Stimulated activated CD8-positive, alpha-beta memory T cell treated with anti-CD3 and anti-CD28 coated beads, Interleukin-4, amount 100 ng/mL, for 48 hours (primary cell): ENCODE data around the gene NUDC.
A peak's percentile ranks its signal among the peaks of the same experiment; 100 is the strongest.
"Not testable (repeated sequence)": the region's sequence is repeated elsewhere in the genome, so short reads cannot be mapped to it uniquely, and the experiment has no call there.

ENCODE experiments used
- DNase-seq: peaks from one replicate; pipeline ENCODE4 v3.0.0-alpha.2; 2020

NUDC gene

DNA sequence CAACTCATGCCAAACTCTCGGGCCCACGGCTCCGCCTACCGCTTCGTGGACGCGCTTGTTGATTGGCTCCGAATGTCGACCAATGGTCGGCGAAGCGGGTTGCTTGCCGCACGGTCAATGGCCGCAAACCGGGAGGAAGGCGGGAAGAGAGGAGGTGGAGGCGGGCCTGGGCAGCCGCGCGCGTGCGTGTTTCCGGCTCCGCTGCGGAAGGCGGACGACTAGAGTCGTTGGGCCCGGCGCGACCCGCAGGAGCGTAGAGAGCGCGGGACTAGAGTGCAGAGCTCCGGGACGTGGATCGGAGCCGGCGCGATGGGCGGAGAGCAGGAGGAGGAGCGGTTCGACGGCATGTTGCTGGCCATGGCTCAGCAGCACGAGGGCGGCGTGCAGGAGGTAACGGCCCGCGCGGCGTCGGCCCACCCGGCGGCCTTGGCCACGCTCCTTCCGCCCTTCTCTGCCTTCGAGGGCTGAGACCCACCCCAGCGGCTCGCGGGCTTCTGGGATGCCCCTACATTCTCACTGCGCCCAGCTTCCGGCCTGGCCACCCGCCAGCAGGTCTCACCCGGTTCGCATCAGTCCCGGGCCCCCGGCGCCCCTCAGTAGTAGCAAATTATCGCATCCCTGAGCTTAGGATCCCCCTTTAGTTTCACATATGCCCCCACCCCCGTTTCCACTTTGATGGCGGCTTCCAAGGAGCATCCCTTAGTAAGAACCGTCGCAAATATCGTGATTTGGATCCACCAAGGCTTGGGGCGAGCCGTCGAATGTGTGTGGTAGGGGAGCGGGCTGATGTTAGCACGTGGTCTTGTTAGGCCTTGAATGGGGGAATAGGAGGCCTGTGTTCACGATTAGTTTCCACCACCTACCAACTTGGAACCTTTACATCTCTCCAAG is at the start of gene NUDC:
TSS of gene NUDC (plus strand) at position 204 of the 891 bp plus-strand sequence. CDS start at position 310, 106 bp downstream.
- peak; percentile 97 for DNase-seq

DNA sequence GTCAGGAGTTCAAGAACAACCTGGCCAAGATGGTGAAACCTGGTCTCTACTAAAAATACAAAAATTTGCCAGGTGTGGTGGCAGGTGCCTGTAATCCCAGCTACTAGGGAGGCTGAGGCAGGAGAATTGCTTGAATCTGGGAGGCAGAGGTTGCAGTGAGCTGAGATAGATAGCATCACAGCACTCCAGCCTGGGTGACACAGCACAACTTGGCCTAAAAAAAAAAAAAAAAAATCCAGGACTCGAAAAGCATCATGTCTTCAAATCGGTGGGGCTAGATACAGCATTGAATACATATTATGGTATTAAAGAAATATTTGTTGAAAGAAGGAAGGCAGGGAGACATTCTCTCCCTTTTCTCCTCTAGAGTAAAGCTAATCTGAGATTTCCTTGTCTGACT is 48.4 kb upstream of the NUDC start:
- DNase-seq: not testable (repeated sequence)

DNA sequence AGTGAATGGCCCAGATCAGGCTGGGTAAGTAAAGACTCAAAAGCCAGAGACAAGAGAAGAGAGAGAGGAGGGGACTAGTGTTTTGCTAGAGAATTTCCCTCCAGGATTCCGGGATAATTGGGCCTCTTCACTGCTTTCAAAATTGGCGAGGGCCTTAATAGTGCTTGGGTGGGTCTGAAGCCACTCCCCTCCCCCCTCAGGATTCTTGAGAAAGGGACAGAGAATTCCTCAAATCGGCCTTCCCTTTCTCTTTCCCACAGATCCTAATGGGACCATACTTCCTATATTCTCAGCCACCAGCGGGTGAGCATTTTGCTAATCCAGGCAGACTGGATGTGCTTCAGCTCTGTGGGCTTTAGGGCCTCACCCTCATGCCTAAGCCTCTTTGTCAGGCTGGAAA is 46.6 kb upstream of the NUDC start:
- no peak for DNase-seq

DNA sequence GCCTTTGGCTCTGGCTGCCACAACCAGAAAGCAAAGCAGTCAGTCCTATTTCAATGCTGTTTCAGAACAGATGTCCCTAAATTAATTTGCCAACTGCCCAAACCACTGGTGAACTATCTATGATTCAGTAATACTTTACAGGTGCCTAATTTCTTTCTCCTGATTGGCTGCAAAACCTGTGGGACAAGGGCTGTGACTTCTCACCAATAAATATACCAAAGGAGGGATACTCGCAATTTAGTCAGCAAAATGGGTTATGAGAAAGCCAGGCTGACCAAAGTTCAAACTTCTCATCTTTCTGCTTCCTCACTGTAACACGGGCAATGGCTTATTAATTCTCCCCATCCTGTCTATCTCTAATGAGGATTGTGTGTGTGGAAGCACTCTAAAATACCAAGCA is 44.2 kb upstream of the NUDC start:
- DNase-seq: no peak

DNA sequence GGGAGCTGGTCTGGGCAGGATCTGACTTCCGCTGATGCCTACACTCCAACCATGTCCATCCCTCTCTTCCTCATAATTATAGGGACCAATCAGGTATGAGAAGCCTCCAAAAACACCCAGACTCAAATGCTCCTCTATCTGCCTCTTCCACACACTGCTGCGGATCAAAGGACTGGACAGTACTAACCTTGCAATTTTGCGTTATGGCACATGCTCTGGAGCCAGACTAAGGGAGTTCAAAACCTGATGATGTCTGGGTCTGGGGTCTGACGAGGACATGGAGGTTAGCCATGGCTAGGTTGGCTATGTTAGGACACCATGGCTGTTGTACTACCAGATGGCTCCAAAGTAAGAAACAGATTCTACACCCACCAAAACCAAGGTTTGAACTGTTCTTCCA is 41.8 kb upstream of the NUDC start:
- DNase-seq: no peak

DNA sequence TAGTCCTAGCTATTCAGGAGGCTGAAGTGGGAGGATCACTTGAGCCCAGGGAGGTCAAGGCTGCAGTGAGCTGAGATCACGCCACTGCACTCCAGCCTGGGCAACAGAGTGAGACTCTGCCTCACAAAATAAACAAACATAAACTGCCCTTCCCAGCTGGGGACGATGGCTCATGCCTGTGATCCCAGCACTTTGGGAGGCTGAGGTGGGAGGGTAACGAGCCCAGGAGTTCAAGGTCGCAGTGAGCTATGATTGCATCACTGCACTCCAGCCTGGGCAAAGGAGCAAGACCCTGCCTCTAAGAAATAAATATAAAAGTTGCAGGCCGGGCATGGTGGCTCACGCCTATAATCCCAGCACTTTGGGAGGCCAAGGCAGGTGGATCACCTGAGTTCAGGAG is 39.9 kb upstream of the NUDC start:
- not testable (repeated sequence) for DNase-seq

DNA sequence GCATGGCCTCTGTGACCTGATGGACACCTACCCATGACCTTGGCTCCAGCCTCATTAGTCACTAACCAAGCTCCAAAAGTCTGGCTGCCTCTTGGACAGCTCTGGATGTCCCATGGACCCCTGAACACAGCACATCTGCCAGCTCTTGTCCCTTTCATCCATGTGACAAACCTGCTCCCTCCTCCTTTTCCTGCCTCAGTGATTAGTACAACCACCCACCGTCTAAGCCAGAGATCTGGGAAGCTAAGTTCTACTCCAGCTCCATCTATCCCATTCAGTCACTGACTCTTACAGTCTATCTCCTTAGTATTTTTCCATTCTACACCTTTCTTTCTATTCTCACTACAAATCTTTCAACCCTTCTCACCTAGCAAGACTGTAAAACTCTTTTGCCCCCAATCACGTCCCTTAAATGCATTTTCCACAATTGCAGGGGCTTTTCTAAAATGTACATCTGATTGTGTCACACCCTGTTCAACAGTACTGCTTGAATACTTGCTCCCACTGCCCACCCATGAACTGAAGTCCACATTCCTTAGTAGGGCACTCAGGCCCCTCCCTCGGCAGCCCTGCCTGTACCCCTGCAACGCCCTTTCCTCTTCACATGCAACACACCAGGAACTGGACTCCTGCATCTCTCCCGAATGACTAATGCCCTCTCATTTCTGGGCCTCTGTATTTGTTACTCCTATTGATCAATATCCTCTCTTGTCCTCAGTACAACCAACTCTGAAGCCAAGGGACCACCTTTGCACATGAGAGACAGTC is 38.7 kb upstream of the NUDC start:
- DNase-seq: no peak

DNA sequence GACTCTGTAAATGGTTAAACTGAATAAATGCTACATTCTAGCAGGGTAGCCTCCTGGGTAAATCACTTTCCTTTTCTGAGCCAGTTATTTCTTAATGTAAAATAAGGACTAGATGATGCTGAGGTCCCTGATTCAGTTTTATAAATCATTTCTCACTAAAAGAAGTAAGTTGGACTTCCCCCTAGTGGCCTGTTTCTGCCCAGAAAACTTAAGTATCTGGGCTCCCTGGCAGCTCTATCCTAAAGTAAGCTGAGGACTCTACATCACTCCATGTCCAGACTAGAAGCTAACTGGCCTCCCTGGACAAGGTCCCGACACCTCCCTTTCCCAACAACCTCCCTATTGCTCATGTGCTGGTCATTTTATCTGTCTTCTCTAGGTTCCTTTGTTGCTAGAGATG is 34.4 kb upstream of the NUDC start:
- no peak for DNase-seq

DNA sequence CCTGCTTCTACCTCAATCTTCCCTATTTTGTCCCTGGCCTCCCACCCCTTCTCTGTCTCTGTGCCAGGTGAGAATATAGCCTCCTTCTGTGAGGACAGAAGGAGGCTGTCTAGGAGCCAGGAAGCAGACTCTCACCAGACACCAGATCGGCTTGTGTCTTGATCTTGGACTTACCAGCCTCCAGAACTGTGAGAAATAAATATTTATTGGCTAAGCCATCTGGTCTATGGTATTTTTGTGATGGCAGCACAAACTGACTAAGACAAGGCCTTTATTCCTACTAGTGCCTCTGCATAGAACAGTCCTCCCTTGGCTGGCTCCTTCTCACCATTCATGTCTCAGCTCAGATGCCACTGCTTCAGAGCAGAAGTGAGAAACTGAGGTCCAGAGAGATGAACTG is 33.3 kb upstream of the NUDC start:
- no peak for DNase-seq

DNA sequence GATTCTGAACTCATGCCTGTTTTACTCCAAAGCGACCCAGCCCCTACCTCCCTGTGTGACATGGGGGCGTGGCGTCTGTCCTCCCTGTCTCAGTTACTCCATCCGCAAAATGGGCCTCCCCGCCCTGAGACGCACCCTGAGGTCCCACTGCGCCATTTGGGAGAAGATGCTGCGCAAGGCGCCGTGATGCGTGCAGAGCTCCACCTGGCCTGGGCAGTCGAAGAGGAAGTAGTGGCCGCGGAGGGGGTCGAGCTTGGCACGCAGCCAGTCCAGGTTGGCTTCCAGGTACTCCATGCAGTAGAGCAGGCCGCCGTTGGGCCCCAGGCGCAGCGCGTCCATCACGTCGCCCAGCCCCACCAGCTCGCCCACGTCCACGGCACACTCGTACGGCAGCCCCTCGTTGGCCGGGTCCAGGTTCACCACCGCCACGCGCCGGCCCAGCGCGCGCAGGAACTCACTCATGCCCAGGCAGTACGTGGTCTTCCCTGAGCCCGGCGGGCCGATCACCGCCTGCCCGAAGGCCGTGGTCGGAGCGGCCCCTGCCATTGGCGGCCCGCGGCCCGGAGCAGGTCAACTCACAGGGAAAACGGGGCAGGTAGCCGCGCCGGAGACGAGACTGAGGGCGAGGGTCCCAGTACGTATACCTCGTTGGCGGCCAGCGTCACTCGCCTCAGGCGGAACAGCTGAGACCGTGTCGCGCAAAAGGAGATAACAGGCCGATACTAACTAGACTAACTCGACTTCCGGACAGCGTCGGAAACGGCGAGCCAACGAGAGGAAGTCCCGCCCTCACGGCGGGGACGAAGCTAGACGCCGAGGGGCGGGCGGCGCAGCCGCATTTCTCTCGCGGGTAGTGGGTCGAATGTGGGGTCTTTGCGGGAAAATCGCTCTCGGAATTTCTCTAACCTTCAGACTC is 31.7 kb upstream of the NUDC start, which contains the start of gene GPN2:
TSS of gene GPN2 (minus strand) at position 733 of the 916 bp plus-strand sequence. CDS start at position 546, 187 bp downstream.
- DNase-seq: peak; percentile 85

DNA sequence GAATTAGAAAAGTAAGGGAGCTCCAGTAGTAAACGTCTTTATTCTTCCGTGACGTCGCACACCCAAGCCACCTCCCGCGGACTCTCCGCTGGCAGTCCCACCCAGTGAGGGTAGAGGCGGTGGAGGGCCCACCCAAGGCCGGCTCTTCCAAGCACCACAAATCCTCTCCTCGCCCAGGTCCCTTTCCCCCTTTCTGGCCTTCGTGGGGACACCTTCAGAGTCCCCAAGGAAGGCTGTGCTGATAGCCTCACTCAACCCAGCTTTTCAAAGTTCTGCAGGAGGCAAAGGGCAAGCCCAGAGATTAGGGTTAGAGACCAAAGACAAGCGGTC is 31.1 kb upstream of the NUDC start:
- DNase-seq: no peak

DNA sequence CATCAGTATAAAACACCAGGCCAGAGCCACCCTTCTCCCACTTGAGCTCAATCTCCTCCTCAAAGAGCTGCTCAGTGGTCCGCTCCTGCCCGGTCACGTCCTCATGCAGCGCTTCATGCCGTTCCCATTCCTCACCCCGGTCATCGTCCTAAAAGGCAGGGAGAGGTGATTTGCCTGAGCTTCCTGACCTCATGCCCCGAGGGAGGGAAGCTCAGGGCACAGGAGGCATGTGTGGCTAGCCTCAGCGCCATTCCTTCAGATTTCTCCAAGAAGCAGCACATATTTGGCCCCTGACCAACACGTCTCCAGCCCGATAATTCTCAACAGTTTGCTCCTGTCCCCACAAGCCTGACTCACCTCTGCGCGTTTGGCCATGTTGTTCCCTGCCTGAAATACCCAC is 27.3 kb upstream of the NUDC start:
- no peak for DNase-seq

DNA sequence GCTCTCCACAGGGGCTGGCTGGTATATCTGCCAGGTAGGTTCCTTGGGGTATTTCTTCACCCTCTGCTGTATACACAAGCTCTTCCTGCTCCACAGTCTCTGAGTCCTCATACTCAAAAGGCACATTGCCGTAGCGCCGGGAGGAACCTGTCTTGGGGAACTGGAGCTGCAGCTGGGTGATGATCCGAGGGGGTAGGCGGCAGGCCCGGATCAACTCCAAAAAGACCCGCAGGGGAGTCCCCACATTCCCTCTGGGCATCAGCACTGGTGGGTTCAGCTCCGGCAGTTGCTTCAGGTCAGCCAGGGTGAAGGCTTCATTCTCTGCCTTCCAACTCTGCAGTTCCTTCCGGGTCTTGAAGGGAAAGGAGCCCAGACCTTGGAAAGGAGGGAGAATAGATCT is 24.2 kb upstream of the NUDC start:
- DNase-seq: no peak

DNA sequence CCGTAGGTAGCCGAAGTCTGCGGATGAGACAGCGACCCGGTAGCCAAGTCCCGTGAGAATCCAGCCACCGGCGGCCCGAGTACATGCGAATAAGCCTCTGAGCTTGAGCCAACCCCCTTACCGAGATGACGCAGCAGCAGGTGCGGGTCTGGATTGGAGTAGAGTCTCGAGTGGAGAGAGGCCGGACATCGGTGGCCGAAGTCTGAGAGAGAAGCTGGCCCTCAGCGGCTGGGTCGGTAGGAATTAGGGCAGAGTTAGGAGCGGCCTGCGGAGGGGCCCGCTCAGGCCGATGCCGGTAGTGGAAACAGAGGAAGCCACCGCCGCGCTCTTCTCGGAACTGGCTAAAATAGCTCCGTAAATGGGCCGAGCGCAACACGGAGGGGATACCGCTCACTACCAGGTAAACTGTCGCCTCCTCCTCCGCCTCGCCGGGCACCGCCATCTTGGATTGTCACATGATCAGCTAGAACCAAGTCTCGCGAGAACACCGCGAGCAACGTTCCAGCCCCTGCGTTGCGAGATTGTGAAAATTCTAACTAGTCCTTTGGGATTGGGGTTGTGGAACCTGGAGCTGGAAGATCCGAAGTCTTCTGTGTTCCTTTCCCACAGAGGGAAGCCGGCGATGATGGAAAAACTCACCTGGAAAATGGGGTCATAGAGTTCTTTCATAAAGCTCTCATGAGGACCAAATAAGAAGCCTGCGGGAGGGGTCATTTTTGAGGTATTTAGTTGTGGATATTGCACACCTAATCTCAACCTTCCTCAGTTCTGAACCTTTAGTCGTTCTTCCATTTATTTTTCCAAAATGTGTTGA is 21.3 kb upstream of the NUDC start, which contains the start of gene GPATCH3:
TSS of gene GPATCH3 (minus strand) at position 467 of the 814 bp plus-strand sequence. CDS start at position 442, 25 bp downstream.
- peak; percentile 92 for DNase-seq

DNA sequence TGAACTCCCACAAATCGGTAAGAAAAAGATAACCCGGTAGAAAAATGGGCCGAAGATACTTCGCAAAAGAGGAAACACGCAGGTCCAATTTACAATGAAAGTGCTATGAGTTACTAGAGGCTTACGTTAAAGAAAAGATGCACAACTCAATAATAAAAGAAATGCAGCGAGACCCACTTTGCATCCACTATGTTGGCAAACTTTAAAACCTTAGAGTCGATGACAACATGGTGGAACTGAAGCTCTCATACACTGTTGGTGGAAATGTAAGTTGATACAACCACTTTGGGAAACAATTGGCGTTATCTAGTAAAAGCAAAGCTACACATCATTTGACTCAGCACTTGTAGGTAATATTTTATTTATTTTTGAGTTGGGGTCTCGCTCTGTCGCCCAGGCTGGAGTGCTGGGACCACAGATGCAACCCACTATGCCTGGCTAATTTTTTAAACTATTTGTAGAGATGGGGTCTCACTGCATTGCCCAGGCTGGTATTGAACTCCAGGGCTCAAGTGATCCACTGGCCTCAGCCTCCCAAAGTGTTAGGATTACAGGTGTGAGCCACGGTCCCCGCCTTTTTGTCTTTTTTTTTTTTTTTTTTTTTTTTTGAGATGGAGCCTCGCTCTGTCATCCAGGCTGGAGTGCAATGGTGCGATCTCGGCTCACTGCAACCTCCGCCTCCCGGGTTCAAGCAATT is 20.6 kb upstream of the NUDC start:
- no peak for DNase-seq

DNA sequence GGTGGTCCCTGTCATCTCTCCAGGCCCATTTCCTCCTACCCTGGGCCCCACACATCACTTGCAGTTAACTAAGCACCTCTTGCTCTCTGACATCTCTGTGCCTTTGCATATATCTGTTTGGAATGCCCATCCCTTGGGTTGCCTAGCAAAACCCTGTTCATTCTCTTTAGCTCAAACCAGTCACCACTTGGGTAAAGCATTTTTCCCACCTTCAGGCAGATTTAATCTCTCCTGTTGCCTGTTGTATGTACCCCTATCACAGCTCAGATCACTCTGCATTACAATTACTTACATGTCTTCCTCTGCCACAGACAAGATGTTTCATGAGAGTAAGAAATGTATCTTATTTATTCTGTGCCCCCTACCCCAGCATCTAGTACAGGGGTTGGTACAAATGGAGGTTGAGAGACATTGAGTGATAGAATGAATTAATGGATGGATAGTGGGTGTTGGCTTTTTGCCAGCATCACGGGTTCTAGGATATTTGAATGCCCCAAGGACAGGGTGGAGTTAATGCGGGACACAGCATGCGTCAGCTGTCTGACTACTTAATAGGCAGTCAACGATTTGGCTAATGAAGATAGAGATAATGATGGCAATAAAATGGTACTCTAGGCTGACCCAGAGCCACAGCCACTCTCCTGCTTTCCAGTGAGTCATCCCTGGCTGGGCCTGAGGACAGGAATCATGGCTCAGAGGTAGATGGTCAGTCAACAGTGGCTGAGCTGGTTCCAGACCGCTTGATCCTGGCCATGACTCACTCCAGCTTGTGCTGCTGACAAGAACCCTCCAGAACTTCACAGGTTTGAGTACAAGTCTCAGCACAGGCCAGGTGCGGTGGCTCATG is 14.2 kb upstream of the NUDC start:
- no peak for DNase-seq

DNA sequence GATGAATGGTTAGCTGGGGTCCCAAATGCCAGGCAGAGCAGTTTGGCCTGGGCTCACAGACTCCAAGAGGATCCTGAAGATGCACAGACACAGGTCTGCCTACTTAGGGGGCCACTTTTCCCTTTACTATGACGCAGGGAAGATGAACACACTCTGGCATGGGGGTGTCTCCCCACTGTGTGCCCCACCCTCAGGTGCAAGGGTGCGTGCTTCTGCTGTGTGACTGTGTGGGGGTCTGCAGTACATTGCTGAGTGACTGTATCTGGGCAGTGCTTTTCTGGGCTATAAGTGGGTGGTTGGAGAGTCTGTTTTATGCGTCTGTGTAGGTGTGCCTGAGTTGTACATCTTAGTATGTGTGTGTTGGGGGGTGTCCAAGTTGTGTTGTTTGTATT is 11.6 kb upstream of the NUDC start:
- no peak for DNase-seq

DNA sequence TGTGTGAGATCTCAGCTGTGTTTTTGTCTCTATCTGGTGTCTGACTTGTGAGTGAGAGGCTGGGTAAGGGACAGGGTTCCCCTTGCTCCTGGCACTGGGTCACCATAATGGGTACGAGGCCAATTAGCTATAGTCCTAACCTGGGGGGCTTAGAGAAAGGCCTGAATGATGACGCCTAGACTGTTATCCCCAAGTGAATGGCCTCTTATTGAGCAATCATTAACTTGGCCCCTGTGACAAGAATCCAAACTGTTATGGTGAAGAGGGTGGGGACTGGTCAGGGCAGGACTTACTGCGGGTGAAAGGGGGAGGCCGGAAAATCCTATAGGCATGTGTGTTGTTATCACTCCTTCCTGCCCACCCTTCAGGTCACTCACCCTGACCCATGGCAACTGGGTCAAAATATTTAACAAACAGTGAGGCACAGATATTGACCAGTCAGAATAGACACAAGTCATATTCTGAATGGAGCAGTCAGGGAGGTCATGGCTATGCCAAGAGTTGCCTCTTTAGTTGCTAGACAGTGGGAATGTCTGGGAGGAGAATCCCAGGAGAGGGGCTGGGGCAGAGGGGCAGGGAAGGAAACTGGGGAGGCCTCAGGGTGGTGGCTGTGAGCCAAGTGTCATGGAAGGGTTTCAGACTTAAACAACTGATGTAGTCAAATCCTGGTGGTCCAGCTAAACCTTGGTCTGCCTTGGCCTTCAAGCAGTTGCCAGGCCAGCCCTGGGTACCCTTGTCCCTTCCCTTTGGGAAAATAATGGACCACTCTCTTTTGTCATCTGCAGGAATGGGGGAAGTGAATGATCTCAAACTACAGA is 11.0 kb upstream of the NUDC start:
- DNase-seq: no peak

DNA sequence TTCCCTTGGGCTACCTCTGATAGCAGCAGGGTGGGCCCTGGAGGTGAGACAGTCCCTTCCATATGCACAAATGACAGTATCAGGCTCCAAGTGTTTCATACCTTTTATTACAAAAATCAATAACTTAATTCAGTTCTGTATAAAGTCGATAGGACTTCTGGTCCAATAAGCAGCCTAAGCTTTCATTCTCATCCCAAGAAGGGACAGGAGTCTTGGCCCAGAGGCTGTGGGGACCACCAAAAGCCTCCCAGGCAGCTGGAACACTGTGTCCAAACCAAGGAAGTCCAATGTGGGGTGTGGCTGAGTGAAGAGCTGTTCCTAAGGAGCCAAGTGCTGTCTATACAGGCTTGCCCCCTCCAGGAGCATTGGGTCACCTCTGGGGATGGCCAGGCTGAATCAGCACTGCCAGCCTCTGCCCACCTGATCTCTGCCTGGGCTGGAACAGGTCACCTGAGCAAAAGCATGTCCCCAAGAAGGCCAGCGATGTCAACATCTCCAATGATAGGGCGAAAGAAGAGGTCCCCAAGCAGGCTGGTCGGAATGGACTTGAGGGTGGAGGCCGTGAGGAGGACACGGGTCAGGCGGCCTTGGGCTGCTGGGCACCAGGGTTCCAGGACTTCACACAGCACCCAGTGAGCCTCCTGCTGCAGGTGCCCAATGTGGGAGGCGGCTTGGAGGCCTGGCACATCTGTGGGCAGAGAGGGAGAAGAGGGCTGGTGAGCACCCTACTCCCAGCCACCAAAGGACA is 10.0 kb upstream of the NUDC start:
- no peak for DNase-seq
